Prostate gland (tissue), 2 donors: ENCODE data around the gene STARD10. TPM values are rescaled to one million over a fixed set of nuclear protein-coding genes. Genes with fewer than 3 reads are reported as not detected.
"Not testable (repeated sequence)": the region's sequence is repeated elsewhere in the genome, so short reads cannot be mapped to it uniquely, and the experiment has no call there.

Experiments
- DNase-seq: peaks from one replicate; pipeline ENCODE4 v3.0.0-alpha.2; 2019; ENCODE audit warnings: low spot score
- H3K27ac ChIP-seq, 2 donors: fragments of 200-600 bp; sonication (generic); 2 replicates each; pipeline ENCODE4 v1.5.1; 2017 to 2019
- H3K27me3 ChIP-seq: fragments of 200-600 bp; sonication (generic); replicated peaks from 2 replicates; pipeline ENCODE4 v1.5.1; 2019; ENCODE audit not compliant: insufficient read depth
- H3K36me3 ChIP-seq, 2 donors: fragments of 200-600 bp; sonication (generic); 1 replicate in 1 of 2; 2 replicates in 1 of 2; pipeline versions ENCODE4 v1.5.1 to v1.8.1; 2017 to 2019
- H3K4me1 ChIP-seq: fragments of 200-600 bp; sonication (generic); replicated peaks from 2 replicates; pipeline ENCODE4 v1.5.1; 2019
- H3K4me3 ChIP-seq, 2 donors: fragments of 200-600 bp; sonication (generic); 2 replicates each; pipeline ENCODE4 v1.5.1; 2017 to 2019
- H3K9me3 ChIP-seq: fragments of 200-600 bp; sonication (generic); 2 replicates; pipeline ENCODE4 v1.5.1; 2017
- CTCF ChIP-seq, 4 experiments: fragments of 200-600 bp in 2 of 4; fragments of 450-650 bp in 2 of 4; sonication (generic) in 2 of 4; IDR thresholded peaks; 1 replicate in 3 of 4; 2 replicates in 1 of 4; pipeline ENCODE4 v1.5.1; 2016 to 2019; ENCODE audit warnings: antibody characterized with exemption in 4 of 4, mild to moderate bottlenecking in 2 of 4, moderate library complexity in 2 of 4
- POLR2A ChIP-seq: fragments of 450-650 bp; IDR thresholded peaks from one replicate; pipeline ENCODE4 v1.6.1; 2016; ENCODE audit warnings: antibody characterized with exemption, mild to moderate bottlenecking
- POLR2AphosphoS5 ChIP-seq: sonication (generic); formaldehyde crosslinking; IDR thresholded peaks from one replicate; pipeline ENCODE4 v1.6.1; 2017; ENCODE audit warnings: antibody characterized with exemption
- WGBS: methylation state at CpG from one replicate; pipeline ENCODE4 v1.1.5; 2018; 5-methylcytosine and 5-hydroxymethylcytosine counted together
- intact Hi-C: fragments of 100-400 bp; cut with DNase I; formaldehyde crosslinking; loops from one replicate; pipeline ENCODE4 v1.14.2; 2022
- total RNA-seq, 2 donors: library from RNA; depleted of rRNA; stranded (reverse); fragments of >200 nt; gene quantifications; one replicate each; pipeline ENCODE4 v1.1.0, GENCODE V29; 2016

STARD10 gene
- total RNA-seq, 2 donors from 2014 or later, result 132 to 208 TPM

- H3K9me3 ChIP-seq, result no peaks in the 10 kb centered on the region
- H3K27me3 ChIP-seq, result no peaks in the 10 kb centered on the region
- H3K4me3 ChIP-seq, result peak overlapping the region; percentile 82 to 88
- peak; percentile 69 for TF ChIP-seq POLR2A
- no peak for TF ChIP-seq CTCF (IDR thresholded peaks at IDR 0.05)
- TF ChIP-seq POLR2AphosphoS5, result peak; percentile 70
- peak overlapping the region; percentile 95 to 96 for H3K27ac ChIP-seq
- intact Hi-C loops, result loop anchor here (5.0 kb wide), 1 partner anchor 92 kb away; no protein-coding TSS in a partner anchor
- peak; percentile 74 for DNase-seq
- H3K4me1 ChIP-seq, result peaks cover 5% of the 10 kb centered on the region
- H3K36me3 ChIP-seq, result no peaks in the 10 kb centered on the region
- 1% methylated on average over 22 of the region's 47 CpGs for WGBS
Measured at GRCh38 chr11:72813740-72814285, 20.0 kb upstream of the STARD10 start.

DNA sequence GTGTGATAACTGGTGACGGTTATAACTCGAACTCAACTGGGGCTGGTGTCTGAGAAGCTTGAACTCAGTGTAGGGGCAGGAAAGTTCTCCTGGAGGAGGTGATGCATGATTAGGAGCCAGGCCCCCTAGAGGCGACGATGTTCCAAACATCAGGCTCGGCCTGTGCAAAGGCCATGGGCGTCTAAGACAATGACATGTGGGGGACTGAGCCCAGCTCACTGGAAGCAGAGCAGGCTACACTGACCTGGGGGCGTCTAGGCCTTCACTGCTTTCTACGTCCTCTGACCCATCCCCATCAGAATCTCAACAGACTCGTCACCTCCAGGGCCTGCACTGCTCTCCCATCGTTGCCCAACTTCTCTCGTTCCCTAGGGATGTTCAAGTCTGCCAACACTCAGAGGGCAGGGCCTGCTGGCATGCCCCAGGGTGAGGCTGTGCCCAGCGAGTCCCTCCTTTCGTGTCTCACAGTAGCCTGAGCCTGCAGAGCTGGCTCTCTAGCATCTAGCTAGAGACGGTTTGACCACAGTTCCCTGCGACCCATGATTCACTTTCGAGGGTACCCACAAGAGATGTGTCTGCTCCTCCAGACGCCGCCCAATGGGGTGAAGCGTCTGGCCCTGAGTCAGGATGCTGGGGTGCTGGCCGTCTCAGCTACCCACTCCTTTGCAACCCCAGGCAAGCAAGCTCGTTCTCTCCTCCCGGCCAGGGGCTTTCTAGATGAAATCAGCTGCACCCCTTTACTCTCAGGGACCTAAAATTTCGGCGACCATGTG lies 19.3 kb upstream of the STARD10 start:
- Histone ChIP-seq H3K4me1 (peaks cover 5% of the 10 kb centered on the region), H3K9me3 (no peaks in the 10 kb centered on the region), H3K36me3 (no peaks in the 10 kb centered on the region), H3K27ac (peak overlapping the region; percentile 95 to 96), H3K4me3 (peak overlapping the region; percentile 82 to 88), H3K27me3 (no peaks in the 10 kb centered on the region)
- WGBS, result 12% methylated on average over 24 of the region's 24 CpGs
- intact Hi-C loops, result loop anchor here (5.0 kb wide), 1 partner anchor 91 kb away; no protein-coding TSS in a partner anchor
- no peak for DNase-seq
- TF ChIP-seq CTCF (IDR thresholded peaks at IDR 0.05), result peak in 2 of 4 experiments; percentile 46 to 54
- no peak for TF ChIP-seq POLR2A

DNA sequence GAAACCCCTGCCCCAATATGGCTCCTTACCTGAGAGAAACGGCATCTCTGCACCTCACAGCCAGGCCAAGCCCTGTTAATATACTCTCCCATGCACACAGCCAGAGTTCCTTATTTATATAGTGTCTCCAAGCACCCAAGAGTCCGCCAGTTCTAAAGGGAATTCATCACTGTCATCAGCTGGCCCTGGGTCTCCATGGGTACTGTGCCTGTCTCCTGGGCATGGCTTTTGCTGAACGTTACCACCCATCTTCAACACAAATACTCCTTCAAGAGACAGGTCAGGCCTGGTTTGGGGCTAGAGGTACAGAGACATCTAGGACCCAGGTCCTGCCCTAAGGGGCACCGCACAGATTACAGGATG lies 18.7 kb upstream of the STARD10 start:
- DNase-seq, result no peak
- Histone ChIP-seq H3K4me3 (peak overlapping the region in 1 of 2 donors; percentile 82), H3K4me1 (peaks cover 5% of the 10 kb centered on the region), H3K27me3 (no peaks in the 10 kb centered on the region), H3K9me3 (no peaks in the 10 kb centered on the region), H3K27ac (no peak overlapping the region), H3K36me3 (no peaks in the 10 kb centered on the region)
- TF ChIP-seq POLR2AphosphoS5 (no peak), CTCF (IDR thresholded peaks at IDR 0.05) (no peak), POLR2A (no peak)
- 46% methylated on average over 4 of the region's 4 CpGs for WGBS
- intact Hi-C loops, result loop anchor here (5.0 kb wide), 1 partner anchor 90 kb away; no protein-coding TSS in a partner anchor

DNA sequence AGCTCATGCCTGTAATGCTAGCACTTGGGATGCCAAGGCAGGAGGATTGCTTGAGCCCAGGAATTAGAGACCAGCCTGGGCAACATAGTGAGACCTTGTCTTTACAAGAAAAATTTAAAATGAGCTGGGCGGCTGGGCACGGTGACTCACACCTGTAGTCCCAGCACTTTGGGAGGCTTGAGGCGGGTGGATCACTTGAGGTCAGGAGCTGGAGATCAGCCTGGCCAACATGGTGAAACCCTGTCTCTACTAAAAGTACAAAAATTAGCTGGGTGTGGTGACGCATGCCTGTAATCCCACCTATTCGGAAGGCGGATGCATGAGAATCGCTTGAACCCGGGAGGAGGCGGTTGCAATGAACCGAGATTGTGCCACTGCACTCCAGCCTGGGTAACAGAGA lies 17.8 kb upstream of the STARD10 start:
- intact Hi-C loops, result loop anchor here (5.0 kb wide), 1 partner anchor 89 kb away; no protein-coding TSS in a partner anchor
- H3K27me3 ChIP-seq, H3K9me3 ChIP-seq, H3K36me3 ChIP-seq, H3K27ac ChIP-seq, H3K4me1 ChIP-seq, H3K4me3 ChIP-seq, DNase-seq: not testable (repeated sequence)
- 95% methylated on average over 10 of the region's 10 CpGs for WGBS

GRCh38 chr11:72808331-72808798 lies 14.5 kb upstream of the STARD10 start:
- Histone ChIP-seq H3K36me3 (no peaks in the 10 kb centered on the region), H3K4me3 (no peak overlapping the region), H3K27ac (no peak overlapping the region), H3K9me3 (no peaks in the 10 kb centered on the region), H3K27me3 (no peaks in the 10 kb centered on the region), H3K4me1 (no peaks in the 10 kb centered on the region)
- WGBS, result 79% methylated on average over 4 of the region's 4 CpGs
- TF ChIP-seq POLR2AphosphoS5 (no peak), POLR2A (no peak), CTCF (IDR thresholded peaks at IDR 0.05) (no peak)
- intact Hi-C loops, result no loop called here
- no peak for DNase-seq
